ENCODE results near the gene MMRN2.

Gene MMRN2

DNA sequence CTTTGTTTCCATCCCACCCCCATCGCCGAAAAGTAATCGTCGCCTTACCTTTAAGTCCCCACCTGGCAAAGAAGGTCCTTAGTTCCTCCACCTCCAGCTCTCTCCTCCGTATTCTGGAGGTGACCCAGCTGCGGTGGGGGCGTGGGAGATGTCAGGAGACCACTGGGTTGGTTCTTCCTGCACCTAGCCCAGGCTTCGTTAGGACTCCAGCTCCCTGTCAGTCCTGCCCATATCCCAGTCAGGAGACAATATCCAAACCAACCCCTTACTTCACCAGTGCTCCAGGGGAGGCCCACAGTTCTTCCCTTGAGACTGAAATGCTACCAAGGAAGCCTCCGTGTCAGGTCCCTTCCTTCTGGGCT, 11.6 kb upstream of the MMRN2 start:
- no peak for DNase-seq

DNA sequence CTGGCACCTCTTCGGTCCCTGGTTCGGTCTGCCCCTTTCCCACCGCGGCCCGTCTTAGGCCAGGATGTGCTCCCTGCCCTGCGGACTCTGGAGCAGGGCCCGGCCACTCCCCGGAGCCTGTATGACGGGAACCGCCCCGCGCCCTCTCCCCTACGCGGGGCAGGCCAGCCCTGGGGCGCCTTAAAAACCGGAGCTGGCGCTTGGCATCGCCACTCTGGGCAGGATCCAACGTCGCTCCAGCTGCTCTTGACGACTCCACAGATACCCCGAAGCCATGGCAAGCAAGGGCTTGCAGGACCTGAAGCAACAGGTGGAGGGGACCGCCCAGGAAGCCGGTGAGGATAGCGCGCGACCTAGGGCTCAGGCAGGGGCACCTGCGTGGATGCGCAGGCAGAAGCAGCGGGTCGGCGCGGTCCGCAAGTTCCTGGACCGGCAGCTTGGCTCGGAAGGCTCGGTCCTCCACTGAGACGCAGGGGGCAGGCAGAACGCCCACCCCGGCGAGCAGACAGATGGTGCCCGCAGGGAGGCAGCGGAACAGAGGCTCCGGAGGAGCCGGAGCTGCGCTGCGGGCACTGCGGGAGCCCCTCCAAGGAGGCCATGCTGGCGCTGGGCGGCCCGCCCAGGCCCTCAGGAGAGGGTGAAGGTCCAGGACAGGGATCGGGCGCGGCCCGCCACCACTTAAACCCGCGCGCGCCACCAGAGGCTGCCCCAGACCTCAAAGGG, 11.0 kb upstream of the MMRN2 start, which contains the start of gene ADIRF:
Gene ADIRF (plus strand): TSS at position 212 of the 723 bp plus-strand sequence. CDS start 63 bp downstream, at position 275.
- no peak for DNase-seq

DNA sequence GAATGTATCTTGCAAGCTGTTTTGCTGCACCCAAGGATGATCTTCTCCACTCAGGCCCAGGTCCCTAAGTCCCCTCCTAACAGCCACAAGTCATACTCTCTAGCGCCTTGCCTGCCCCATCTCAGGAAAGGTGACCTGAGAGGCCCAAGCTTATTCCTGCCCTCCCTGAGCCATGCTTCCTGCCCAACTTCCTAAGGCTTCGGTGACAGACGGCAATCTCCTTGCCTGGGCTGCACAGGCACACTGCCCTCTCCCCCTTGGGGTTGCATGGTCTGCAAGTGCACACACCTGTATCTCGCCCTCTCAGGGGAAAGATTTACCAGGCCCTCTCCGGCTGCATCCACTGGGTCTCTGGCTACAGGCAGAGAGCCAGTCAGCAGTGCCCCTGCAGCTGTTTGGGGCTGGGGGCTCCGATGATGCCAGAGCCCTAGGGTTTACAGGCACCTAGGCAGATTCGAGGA, 10.1 kb upstream of the MMRN2 start:
- no peak for DNase-seq

DNA sequence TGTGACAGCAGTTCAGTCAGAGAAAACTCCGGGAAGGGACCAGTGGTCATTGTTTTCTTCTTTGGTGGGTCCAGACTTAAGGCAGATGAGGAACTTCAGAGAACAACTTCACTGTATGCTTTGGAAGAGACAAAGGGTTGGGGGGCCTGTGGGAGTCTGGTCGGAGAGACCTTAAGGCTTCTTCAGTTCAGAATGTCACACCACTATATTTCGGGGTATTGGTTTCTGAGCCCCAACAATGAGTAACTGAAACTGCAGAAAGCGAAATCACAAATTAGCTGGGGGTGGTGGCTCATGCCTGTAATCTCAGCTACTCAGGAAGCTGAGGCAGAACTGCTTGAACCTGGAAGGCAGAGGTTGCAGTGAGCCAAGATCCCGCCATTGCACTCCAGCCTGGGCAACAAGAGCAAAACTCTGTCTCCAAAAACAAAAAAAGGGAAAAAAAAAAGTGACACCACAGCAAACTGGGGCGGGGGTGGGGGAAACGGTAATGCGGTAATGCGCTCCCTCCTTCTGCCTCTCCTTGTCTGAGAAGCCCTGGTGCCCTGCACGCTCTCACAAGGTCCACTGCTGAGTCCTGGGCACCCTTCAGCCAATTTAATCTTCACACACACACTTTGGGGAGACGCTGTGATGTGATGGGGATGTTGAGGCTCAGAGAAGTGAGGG, 8.7 kb upstream of the MMRN2 start:
- peak; percentile 46 for DNase-seq

DNA sequence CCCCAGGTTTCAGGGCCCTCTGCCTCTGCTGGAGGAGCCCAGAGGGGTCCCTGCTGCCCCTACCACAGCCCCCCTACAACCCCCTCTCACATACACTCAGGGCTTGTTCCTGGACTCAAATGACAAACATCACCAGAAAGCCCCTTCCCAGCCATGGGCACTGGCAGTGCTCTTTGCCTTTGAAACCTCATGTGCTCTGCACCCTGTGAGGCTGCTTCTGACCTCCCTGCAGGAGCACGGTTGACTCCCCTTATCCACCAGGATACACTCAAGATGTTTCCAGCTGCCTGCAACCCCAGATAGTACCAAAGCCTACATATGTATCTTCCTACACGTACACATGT, 7.4 kb upstream of the MMRN2 start:
- no peak for DNase-seq

DNA sequence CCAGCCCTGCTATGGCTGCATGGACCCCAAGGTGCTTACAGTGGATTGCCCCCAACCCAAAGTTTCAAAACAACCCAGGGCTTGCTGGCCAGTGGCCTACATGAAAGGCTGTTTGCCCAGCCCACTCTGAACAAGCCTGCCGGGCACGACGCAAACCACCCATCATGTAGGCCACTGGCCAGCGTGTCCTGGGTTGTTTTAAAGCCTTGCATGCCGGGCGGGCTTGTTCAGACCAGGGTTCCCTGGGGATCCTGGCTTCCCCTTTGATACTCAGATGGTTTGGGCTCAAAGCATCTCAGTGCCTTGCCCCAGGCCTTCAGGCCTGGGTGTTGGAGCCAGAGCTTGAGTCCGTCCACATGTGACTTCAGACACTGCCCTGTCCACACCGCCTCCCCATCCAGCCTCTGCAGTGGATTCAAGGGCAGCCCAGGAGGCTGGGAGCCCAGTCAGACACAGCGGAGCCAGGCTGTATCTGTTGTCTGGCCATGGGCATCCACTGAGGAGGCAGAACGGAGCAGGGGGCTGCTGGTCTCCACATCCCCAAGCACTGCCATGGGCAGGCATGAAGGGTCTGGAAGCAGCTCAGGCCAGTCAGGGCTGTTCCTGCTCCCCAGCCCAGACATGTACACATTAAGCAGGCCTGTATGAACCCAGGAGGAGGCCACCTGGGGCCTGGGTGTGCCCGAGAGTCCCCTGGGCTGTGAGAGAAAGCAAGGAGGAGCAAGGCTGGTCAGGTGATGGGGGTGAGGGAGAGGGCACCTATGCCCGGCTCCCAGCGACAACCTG, 6.8 kb upstream of the MMRN2 start:
- no peak for DNase-seq

DNA sequence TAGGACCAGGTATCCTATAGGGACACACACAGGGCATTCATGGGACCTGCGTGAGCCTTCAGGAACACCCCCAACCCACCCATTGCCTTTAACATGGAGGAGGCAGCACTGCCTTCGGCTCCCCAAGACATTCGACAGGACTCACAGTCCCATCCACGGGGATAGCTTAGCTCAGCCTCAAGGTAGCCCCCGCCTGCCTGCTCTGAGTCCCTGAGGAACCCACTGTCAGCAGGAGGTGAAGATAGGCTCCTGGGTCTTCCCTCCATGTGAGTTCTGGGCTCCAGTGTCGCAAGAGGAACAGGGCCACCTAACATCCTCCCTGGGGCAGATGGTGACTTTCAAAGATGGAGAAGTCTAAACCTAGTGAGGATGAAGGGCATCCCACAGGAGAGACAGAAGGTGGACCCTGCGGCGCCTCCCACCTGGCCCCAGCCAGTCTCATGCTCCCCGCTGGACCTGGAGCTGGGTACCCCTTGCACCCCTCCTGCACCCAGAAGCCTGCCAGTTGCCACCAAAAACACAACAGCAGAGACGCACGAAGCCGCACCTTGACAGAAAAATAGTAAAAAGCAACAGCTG, 6.0 kb upstream of the MMRN2 start:
- DNase-seq = no peak

DNA sequence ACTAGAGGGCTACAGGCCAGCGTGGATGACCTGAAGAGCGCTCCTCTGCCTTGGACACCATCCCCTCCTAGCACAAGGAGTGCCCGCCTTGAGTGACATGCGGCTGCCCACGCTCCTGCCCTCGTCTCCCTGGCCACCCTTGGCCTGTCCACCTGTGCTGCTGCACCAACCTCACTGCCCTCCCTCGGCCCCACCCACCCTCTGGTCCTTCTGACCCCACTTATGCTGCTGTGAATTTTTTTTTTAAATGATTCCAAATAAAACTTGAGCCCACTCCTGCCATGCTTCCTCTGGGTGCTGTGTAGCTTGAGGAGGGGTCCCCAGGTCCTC, 5.5 kb upstream of the MMRN2 start:
- no peak for DNase-seq

DNA sequence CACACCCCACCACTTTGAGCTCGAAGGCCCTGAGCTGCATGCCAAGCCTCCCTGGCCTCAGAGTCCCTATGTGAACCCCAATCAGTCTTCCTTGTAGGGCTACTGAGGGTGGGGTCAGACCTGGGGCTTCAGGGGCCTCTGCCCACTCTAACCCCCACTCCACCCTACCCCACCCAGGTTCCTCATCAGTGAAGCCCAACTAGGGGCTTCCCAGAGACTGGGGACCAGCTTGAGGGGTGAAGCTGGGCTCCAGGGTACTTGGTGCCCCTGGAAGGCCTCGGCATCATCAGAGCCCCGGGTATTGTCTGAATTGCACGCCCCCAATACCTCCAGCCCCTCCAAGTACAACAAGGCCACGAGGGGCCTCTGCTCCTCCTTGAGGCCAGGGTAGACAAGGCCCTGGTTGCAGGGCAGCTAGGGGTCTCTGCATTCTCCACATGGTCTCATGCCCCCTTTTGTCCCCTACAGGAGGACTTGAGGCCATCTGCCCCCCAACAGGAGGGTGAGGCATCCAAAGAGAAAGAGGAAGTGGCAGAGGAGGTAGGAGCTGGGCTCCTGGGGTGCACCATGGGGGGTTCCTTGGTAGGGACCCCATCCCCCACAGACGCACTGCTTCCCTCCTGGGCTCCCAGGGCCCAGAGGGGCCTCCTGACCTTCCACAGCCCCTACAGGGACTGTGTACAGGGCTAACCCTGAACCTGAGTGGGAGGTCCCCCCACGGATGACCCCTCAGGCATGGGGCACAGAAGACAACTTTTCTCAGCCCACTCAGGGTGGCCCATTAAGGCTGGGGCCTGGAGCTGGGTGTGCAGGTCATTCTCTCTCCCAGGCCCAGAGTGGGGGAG, 4.9 kb upstream of the MMRN2 start:
- no peak for DNase-seq

DNA sequence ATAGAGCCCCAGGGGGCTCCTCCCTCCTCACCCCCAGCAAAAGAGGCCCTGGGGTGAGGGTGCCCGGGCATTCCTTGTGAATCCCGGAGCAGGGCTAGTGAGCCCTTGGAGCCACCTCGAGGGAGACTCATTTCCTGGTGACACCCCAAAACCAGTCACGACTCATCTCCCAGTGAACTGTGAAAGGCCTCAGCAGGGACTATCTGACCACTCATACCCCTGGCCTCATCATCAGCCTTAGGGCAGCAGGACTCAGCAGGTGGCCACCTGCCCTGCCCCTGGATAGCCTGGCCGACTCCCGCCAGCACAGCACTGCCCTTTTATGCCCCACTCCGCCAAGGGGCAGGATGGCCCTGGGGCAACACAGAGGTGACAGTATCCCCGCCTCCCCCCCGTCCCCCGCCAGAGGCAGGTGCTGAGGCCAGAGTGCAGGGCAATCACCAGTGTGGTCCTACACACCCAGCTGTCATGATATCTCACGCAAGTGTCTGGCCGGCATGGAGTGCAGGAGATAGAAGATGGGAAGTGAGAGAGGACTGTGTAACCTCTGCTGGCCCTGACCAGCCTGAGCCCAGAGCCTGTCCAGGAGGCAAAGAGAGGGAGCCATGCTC, 4.2 kb upstream of the MMRN2 start:
- no peak for DNase-seq

DNA sequence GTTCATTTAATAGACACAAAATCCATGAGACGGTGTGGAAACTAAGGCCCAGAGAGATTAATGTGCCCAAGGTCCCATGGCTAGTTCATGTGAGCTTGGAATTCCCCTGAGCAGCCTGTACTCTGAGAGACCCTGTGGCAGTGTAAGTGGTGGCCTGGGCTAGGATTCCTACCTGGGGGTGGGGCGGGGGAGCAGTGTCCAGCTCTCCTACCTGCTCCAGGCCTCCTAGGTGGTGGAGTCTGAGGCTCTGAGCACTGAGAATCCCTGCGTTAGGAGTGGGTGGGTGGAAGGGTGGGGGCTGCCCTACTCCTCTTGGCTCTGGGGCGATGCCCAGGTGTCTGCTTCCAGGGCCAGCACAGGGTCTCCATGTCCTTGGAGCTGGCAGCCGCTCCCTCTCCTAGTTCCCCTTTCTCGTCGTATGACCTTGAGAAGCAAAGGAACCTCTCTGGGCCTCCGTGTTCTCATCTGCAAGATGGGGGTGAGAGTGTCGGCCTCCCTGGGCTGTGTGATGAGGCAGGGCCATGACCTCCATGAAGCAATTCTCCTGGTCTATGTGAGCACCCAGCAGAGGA, 3.5 kb upstream of the MMRN2 start:
- DNase-seq = no peak

DNA sequence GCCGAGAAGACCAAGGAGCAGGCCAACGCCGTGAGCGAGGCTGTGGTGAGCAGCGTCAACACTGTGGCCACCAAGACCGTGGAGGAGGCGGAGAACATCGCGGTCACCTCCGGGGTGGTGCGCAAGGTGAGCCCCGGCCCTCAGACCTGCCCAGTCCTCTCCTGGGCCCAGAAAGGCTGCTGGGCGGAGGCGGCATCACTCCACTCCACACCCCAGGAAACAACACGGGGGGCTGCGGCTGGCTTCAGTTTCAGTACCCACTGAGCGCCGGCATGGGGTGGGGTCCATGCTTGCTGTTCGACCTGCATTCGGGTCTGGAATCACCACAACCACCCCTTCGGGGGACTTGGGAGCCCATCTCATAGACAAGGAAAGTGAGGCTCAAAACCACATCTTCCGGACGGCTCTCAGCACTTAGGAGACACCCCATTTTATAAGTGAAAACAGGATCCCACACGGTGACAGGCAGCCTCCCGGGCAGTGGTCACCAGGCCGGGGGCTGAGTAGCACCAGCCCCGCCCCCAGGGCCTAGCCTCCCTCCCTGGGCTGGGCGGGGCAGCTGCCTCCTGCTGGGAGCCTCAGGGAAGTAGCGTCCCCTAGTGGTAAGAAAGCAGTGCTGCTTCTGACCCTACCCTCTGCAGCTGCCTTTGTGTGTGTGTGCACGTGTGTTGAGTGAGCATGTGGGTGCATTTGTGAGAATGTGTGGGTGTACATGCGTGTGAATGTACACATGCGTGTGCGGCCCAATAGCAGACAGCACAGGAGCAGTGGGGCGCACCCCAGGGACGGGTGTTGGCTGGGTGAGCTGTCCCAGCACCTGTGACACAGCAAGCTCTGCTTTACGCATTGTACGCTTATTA, 2.8 kb upstream of the MMRN2 start:
- DNase-seq = peak; percentile 74

DNA sequence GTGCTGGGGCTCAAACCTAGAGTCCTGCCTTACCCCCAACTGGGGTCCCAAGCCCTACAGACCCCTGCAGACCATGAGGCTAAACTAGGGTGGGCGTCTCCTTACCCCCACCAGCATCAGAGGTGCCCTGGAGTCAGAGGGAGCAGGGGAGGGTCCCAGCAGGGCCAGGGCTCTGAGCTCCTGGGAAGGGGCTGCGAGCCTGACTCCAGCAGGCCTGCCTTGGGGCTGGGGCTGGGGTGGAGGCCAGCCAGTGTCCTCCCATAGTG, 2.3 kb upstream of the MMRN2 start:
- DNase-seq = no peak

DNA sequence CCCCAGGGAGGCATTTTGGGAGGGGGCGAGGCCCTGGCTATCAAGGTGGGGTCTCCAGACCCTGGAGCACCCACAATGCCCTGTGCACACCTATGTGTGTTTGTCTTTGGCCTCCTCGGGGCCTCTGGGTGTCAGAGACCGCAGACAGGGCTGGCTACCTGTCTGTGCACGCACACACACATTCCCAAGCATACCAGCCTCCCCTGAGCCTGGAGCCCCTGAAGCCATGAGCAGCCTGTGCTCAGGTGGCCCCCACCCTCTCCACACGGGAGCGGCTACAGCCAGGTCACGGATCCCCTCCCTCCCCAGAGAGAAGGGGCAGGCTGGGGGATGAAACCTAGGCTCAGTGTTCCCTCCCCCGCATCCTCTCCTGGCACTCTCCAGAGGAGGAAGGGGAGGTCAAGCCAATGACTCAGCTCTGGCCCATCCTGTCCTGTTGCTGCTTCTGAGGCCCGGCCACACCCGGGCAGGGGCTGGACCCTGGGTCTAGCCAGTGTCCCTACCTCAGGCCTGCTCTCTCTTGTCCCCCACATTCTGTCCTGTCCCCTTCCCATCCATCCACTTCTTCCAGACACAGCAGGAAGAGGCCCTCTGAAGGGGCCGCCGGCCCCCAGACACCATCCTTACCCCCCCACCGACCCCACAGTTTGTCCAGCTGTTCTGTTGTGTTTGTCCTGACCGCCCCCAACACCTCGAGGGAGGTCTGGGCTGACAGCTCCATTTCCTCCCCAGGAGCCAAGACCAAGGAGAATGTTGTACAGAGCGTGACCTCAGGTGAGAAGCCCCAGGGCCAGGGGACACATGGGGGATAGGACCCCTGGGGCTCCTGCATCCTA, 1.7 kb upstream of the MMRN2 start:
- DNase-seq = no peak

DNA sequence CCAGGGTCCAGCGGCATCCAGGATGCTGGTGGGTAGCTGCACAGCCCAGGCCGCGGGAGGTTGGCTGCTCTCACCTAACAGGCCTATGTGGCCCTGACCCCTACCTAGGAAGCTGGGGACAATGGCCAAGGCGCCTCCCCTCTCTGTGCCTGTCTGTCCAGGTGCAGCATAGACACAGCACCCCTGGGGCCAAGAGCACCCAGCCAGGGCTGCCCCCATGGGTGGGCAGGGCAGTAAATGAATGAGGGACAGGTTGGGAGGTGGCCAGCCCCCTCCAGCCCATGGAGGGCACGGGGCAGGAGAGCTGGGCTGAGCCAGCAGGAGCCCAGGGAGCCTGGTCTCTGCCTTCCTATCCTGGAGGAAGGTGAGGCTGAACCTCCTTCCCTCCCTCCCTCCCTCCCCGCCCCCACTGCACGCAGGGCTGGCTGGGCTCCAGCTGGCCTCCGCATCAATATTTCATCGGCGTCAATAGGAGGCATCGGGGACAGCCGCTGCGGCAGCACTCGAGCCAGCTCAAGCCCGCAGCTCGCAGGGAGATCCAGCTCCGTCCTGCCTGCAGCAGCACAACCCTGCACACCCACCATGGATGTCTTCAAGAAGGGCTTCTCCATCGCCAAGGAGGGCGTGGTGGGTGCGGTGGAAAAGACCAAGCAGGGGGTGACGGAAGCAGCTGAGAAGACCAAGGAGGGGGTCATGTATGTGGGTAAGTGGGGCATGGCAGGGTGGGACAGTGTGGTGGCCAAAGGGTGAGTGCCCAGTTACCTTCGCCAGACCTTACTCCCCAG, 893 bp upstream of the MMRN2 start, which contains the start of gene SNCG:
Gene SNCG (plus strand): TSS at position 484 of the 785 bp plus-strand sequence. CDS start 99 bp downstream, at position 583.
- DNase-seq = no peak

DNA sequence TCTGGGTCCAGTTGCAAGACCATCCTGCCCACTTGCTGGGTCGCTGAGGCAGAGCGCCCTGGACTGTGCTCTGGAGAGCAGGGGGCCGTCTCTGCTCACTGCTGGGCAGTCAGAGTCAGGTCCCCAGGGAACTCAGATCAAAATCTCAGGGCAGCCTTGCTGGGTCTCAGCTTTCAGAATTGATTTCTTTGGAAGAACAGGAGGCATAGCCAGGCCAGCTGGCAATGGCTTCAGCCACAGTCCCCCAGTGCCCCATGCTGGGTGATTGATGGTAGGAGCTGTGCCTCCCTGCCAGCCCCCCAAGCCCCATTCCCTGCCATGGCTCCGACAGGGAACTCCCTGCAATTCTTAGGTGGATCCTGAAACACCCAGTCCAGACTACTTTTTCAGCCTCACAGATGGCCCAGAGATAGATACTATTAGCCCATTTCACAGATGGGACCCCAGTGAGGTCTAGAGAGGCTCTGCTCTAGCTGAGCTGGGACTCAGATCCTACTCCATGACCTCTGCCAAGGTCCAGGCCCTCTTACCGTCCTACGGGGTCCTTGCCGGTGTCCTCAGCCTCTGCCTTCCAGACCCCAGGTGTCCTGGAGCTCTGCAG, 467 bp downstream of the MMRN2 start:
- no peak for DNase-seq

DNA sequence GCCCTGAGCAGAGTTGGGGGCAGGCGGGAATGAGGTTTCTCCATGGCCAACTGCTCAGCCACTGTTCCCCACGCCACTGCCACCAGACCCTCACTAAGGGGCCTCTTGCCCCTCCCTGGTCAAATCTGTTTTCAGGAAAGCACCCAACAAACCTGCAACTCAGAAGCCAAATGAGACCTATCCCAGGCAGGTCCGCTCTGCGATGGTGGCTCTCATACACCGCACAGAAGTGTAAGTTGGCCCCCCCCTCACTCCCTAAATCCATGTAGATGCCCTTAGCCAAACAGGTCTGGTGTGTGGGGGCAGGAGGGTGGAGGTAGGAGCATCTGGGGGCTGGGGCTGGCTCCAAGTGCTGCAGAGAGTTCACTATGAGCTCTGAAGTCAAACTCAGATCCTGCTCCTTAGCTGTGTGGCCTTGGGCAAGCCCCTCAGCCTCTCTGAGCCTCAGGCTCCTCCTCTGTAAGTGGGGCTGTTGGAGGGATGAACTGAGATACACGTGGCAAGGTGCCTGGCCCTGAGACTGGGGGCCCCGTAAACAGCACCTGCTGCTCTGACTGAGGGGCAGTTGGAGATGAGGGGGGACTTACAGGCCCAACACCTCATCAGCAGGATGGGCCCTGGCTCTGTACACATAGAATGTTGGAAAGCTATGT, 1.1 kb downstream of the MMRN2 start:
- DNase-seq = no peak

DNA sequence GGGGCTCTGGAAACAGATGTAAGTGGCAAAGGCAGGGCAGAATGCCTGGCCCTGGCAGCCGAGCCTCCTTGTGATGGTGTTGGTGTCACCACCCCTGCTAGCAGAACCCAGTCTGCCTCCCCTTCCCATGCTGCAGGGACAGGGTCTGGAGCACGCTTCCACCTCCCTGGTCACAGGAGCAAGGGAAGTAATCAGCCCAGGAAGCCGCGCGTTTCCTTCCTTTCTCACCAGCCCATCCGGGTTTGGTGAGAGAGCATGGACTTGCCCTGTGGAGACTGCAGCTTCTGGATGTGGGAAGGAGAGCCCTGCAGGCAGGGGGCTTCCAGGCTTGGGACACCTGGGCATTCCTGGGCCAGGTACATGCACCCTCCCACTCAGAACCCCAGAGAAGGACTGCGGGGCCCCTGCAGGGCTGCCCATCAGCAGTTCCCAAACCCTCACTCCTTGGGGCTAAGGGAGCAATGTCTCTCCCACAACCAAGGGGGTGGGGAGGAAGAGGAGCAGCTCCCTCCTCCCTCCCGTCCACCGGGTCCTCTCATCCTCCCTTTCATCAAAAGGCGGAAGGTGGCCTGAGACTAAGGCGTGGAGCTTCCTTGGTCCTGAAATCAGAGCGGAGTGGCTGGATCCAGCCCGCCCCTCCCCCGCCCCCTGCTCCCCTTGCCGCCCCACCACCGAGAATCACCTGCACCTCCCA, 1.8 kb downstream of the MMRN2 start:
- no peak for DNase-seq

Measured in activated CD4-positive, alpha-beta T cell treated with anti-CD3 and anti-CD28 coated beads, Interleukin-10, Interleukin-2, amounts not matched to agents 100 ng/mL and 50 ng/mL, durations not matched to agents 16 hours and 8 hours (primary cell).